K562 (cell line): ENCODE results near the gene MOB3C. TPM values are rescaled to one million over a fixed set of nuclear protein-coding genes. Genes with fewer than 3 reads are reported as not detected.
"Not testable (repeated sequence)": the region's sequence is repeated elsewhere in the genome, so short reads cannot be mapped to it uniquely, and the experiment has no call there.

Source experiments
- ATAC-seq: fragments of 200-7000 bp; cut with Tn5 transposase; 3 replicates; pipeline ENCODE4 v1.9.1; 2020; ENCODE audit warnings: moderate library complexity
- BruUV-seq: library from RNA; stranded (reverse); fragments of 400-500 nt; replicated peaks from 2 replicates; lab custom pipeline; 2021; lab: Mats Ljungman, UMichigan
- CTCF ChIA-PET: fragments of 300-600 bp; formaldehyde crosslinking; extraction: SDS; loops from one replicate; lab custom pipeline; 2021; ENCODE audit warnings: low intra/inter-chr PET ratio; lab: Yijun Ruan, JAX
- POLR2A ChIA-PET: fragments of 300-600, 350-650 bp; sonication (Branson Sonifier 250); formaldehyde crosslinking; extraction: SDS; loops from one replicate; lab custom pipeline; 2021; ENCODE audit warnings: antibody characterized with exemption, inconsistent platforms; lab: Yijun Ruan, JAX
- DNase-seq, 4 experiments: peaks; one replicate each; pipeline versions ENCODE4 v3.0.0 to v3.0.0-alpha.2; 2011 to 2018; ENCODE audit warnings: low spot score in 3 of 4, mixed read lengths in 3 of 4; ENCODE audit errors: extremely low read depth in 1 of 4
- FAIRE-seq: peaks from 2 replicates; lab custom pipeline; 2011; peaks lifted over from hg19 to GRCh38; lab: Jason Lieb, UNC
- H2AFZ ChIP-seq: 2 replicates; pipeline ENCODE4 v1.6.0; 2011; ENCODE audit warnings: low read depth, low read length, control low read depth, inconsistent platforms
- H3K27ac ChIP-seq: fragments of 200-600 bp; 3 replicates; pipeline ENCODE4 v1.8.0; 2011; ENCODE audit warnings: low read depth, mild to moderate bottlenecking, control low read depth, inconsistent platforms, low read length, moderate library complexity, mixed read lengths; ENCODE audit errors: extremely low read depth
- H3K27me3 ChIP-seq, 2 experiments: fragments of 300-600 bp in 1 of 2; 2 replicates in 1 of 2; 3 replicates in 1 of 2; pipeline versions ENCODE4 v1.6.0 to v1.8.0; 2011; ENCODE audit warnings: inconsistent platforms in 2 of 2, low read length in 2 of 2, mild to moderate bottlenecking in 1 of 2, mixed read lengths in 1 of 2, moderate library complexity in 1 of 2; ENCODE audit not compliant: control insufficient read depth in 2 of 2, insufficient read depth in 2 of 2
- H3K36me3 ChIP-seq: fragments of 300-600 bp; 3 replicates; pipeline ENCODE4 v1.8.0; 2011; ENCODE audit warnings: mild to moderate bottlenecking, low read length, inconsistent platforms; ENCODE audit not compliant: control insufficient read depth, insufficient read depth
- H3K4me1 ChIP-seq, 2 experiments: fragments of 200-600 bp in 1 of 2; replicated peaks in 1 of 2; 2 replicates in 1 of 2; 3 replicates in 1 of 2; pipeline versions ENCODE4 v1.5.1 to v1.8.0; 2011; ENCODE audit warnings: inconsistent platforms in 2 of 2, low read length in 2 of 2, mild to moderate bottlenecking in 1 of 2, mixed read lengths in 1 of 2, moderate library complexity in 1 of 2; ENCODE audit not compliant: control insufficient read depth in 2 of 2, insufficient read depth in 2 of 2
- H3K4me2 ChIP-seq: 2 replicates; pipeline ENCODE4 v1.6.1; 2011; ENCODE audit warnings: low read length, control low read depth, inconsistent platforms, mixed read lengths; ENCODE audit not compliant: insufficient read depth
- H3K4me3 ChIP-seq: fragments of 200-600 bp; sonication (generic), shearing (Covaris generic); 2 replicates; pipeline ENCODE4 v1.5.1; 2016; ENCODE audit warnings: control low read depth, inconsistent platforms
- H3K79me2 ChIP-seq: fragments of 200-600 bp; 3 replicates; pipeline ENCODE4 v1.8.0; 2011; ENCODE audit warnings: low read length, inconsistent platforms; ENCODE audit not compliant: control insufficient read depth, insufficient read depth
- H3K9ac ChIP-seq, 2 experiments: 2 replicates each; pipeline versions ENCODE4 v1.6.0 to v1.6.1; 2011; ENCODE audit warnings: low read depth in 2 of 2, low read length in 2 of 2, control low read depth in 1 of 2, inconsistent platforms in 1 of 2, mild to moderate bottlenecking in 1 of 2, mixed read lengths in 1 of 2; ENCODE audit not compliant: insufficient read depth in 1 of 2
- H3K9me1 ChIP-seq: one replicate; pipeline ENCODE4 v1.6.0; 2011; ENCODE audit warnings: inconsistent platforms, mild to moderate bottlenecking, low read length, moderate library complexity; ENCODE audit not compliant: control insufficient read depth, insufficient read depth
- H3K9me3 ChIP-seq: replicated peaks from 2 replicates; pipeline ENCODE4 v1.5.1; 2011; ENCODE audit warnings: low read depth, low read length, inconsistent platforms; ENCODE audit not compliant: control insufficient read depth, insufficient read depth
- H4K20me1 ChIP-seq: replicated peaks from 2 replicates; pipeline ENCODE4 v1.6.1; 2011; ENCODE audit warnings: low read length, inconsistent platforms, mixed read lengths; ENCODE audit not compliant: control insufficient read depth, insufficient read depth
- MBD2 ChIP-seq: sonication (generic); IDR thresholded peaks from 2 replicates; pipeline ENCODE4 v1.6.1; 2016; ENCODE audit warnings: low read depth, borderline replicate concordance
- ZNF146 ChIP-seq: IDR thresholded peaks from one replicate; pipeline ENCODE4 v1.6.1; 2018; ENCODE audit warnings: missing compliant biosample characterization; ENCODE audit not compliant: unreplicated experiment
- WGBS: fragments of 100-300 bp; shearing (Covaris generic); methylation state at CpG from one replicate; pipeline ENCODE4 v1.1.6; 2016; ENCODE audit warnings: low coverage, mixed read lengths; ENCODE audit not compliant: insufficient coverage; ENCODE audit errors: missing lambda C conversion rate; 5-methylcytosine and 5-hydroxymethylcytosine counted together
- in situ Hi-C: fragments of 300-500 bp; cut with MboI; formaldehyde crosslinking; loops from 4 replicates; pipeline ENCODE4 v1.15.0; 2018; ENCODE audit warnings: inconsistent platforms, mixed read lengths
- intact Hi-C: fragments of 100-400 bp; cut with micrococcal nuclease; formaldehyde crosslinking; loops from 2 replicates; pipeline ENCODE4 v1.14.2; 2022
- polyA plus RNA-seq, 8 experiments: library from polyadenylated mRNA; depleted of rRNA in 4 of 8; stranded (reverse) in 5 of 8; unstranded in 3 of 8; fragments of >200 nt; fragmentation: Nextera tagmentation in 2 of 8; fragmentation: Illumina TruSeq in 1 of 8; extraction: Ambion mirVana in 2 of 8; extraction: Trizol in 1 of 8; gene quantifications; 2 replicates each; pipeline versions ENCODE4 v1.2.1 to v1.2.3, GENCODE V29; 2011 to 2014; ENCODE audit warnings: inconsistent platforms in 1 of 8, missing spikeins in 1 of 8
- total RNA-seq, 7 experiments: library from RNA; depleted of rRNA in 6 of 7; stranded (reverse); fragments of >200 nt in 6 of 7; fragmentation: Illumina TruSeq in 2 of 7; extraction: Trizol in 2 of 7; gene quantifications; 2 replicates each; pipeline versions ENCODE4 v1.2.1 to v1.2.3, GENCODE V29; 2011 to 2021; ENCODE audit warnings: low replicate concordance in 1 of 7

MOB3C gene
- total and polyA plus RNA-seq, 9 of the 15 experiments (the other 6 are each of a cell fraction or from before 2014, with no cell fraction given), result 1.0 to 7.5 (median 3.7) TPM

- 59% methylated on average over 1 of the region's 3 CpGs for WGBS
- CTCF ChIA-PET, result not testable (repeated sequence)
Observed at GRCh38 chr1:46651152-46651551, 34.5 kb upstream of the MOB3C start.

GRCh38 chr1:46650491-46650890 is 33.9 kb upstream of the MOB3C start:
- H4K20me1 ChIP-seq, result no peaks in the 10 kb centered on the region
- H3K4me3 ChIP-seq, result no peak overlapping the region
- no peak for DNase-seq
- H3K4me1 ChIP-seq, result no peaks in the 10 kb centered on the region
- no peaks in the 10 kb centered on the region for H3K27me3 ChIP-seq
- intact Hi-C loops (no loop called here), in situ Hi-C loops (no loop called here)
- ChIA-PET POLR2A (no interaction called here), CTCF (no interaction called here)
- H3K79me2 ChIP-seq, result no peaks in the 10 kb centered on the region
- no peak overlapping the region for H3K4me2 ChIP-seq
- H3K9ac ChIP-seq, result no peak overlapping the region
- no peak for ATAC-seq
- no peak overlapping the region for H2AFZ ChIP-seq
- 83% methylated on average over 3 of the region's 3 CpGs for WGBS
- H3K27ac ChIP-seq, result no peak overlapping the region
- FAIRE-seq, result no peak
- H3K9me3 ChIP-seq, result no peaks in the 10 kb centered on the region
- no peaks in the 10 kb centered on the region for H3K9me1 ChIP-seq
- peaks cover 14% of the 10 kb centered on the region for H3K36me3 ChIP-seq
- TF ChIP-seq MBD2 (no peak), ZNF146 (CRISPR knock-in tag) (peak; percentile 71)
- BruUV-seq, result no TSS peak

More at GRCh38 chr1:46651152-46651551, 34.5 kb upstream of the MOB3C start:
- intact Hi-C loops, H3K27me3 ChIP-seq, DNase-seq, H3K9ac ChIP-seq, H4K20me1 ChIP-seq, H2AFZ ChIP-seq, POLR2A ChIA-PET, BruUV-seq, H3K4me2 ChIP-seq, H3K27ac ChIP-seq, H3K9me3 ChIP-seq, in situ Hi-C loops, H3K4me3 ChIP-seq, H3K9me1 ChIP-seq, FAIRE-seq, H3K79me2 ChIP-seq, H3K4me1 ChIP-seq, ATAC-seq: not testable (repeated sequence)
- peaks cover 16% of the 10 kb centered on the region for H3K36me3 ChIP-seq
